Esophagus (tissue), 2 donors: ENCODE measurements around the gene USP14. TPM values are rescaled to one million over a fixed set of nuclear protein-coding genes. Genes with fewer than 3 reads are reported as not detected.

Source experiments
- H3K27ac ChIP-seq, 2 donors: one replicate each; pipeline ENCODE4 v1.5.1; 2013; ENCODE audit warnings: low read depth in 2 of 2, mild to moderate bottlenecking in 2 of 2, inconsistent platforms in 1 of 2, low read length in 1 of 2, moderate library complexity in 1 of 2
- H3K27me3 ChIP-seq, 2 donors: one replicate each; pipeline ENCODE4 v1.6.1; 2013; ENCODE audit warnings: low read length in 2 of 2, control low read depth in 1 of 2, mild to moderate bottlenecking in 1 of 2; ENCODE audit not compliant: insufficient read depth in 2 of 2, control insufficient read depth in 1 of 2
- H3K36me3 ChIP-seq, 2 donors: one replicate each; pipeline ENCODE4 v1.6.1; 2013; ENCODE audit warnings: low read length in 1 of 2; ENCODE audit not compliant: control insufficient read depth in 2 of 2, insufficient read depth in 2 of 2
- H3K4me1 ChIP-seq, 2 donors: one replicate each; pipeline ENCODE4 v1.6.1; 2013; ENCODE audit warnings: low read length in 1 of 2; ENCODE audit not compliant: control insufficient read depth in 2 of 2, insufficient read depth in 2 of 2
- H3K4me3 ChIP-seq, 2 donors: one replicate each; pipeline ENCODE4 v1.5.1; 2013; ENCODE audit warnings: low read length in 2 of 2, mild to moderate bottlenecking in 2 of 2, low read depth in 1 of 2, moderate library complexity in 1 of 2
- H3K9me3 ChIP-seq, 2 donors: one replicate each; pipeline ENCODE4 v1.6.1; 2013; ENCODE audit warnings: mild to moderate bottlenecking in 2 of 2, low read depth in 1 of 2, low read length in 1 of 2, moderate library complexity in 1 of 2; ENCODE audit not compliant: control insufficient read depth in 2 of 2, insufficient read depth in 1 of 2
- WGBS, 2 donors: extraction: QIAGEN DNeasy Blood & Tissue Kit; methylation state at CpG; one replicate each; pipeline ENCODE4 v1.1.7; 2013; 5-methylcytosine and 5-hydroxymethylcytosine counted together
- polyA plus RNA-seq, 2 donors: library from polyadenylated mRNA; stranded (reverse); fragments of 200-250 nt; gene quantifications; one replicate each; pipeline ENCODE4 v1.2.3, GENCODE V29; 2013
- donor health status: healthy with polysubstance abuse.
- donor health status: Bipolar disorder and iron deficiency.

Gene USP14
- polyA plus RNA-seq, 2 donors: 13.8 to 23.4 TPM

DNA sequence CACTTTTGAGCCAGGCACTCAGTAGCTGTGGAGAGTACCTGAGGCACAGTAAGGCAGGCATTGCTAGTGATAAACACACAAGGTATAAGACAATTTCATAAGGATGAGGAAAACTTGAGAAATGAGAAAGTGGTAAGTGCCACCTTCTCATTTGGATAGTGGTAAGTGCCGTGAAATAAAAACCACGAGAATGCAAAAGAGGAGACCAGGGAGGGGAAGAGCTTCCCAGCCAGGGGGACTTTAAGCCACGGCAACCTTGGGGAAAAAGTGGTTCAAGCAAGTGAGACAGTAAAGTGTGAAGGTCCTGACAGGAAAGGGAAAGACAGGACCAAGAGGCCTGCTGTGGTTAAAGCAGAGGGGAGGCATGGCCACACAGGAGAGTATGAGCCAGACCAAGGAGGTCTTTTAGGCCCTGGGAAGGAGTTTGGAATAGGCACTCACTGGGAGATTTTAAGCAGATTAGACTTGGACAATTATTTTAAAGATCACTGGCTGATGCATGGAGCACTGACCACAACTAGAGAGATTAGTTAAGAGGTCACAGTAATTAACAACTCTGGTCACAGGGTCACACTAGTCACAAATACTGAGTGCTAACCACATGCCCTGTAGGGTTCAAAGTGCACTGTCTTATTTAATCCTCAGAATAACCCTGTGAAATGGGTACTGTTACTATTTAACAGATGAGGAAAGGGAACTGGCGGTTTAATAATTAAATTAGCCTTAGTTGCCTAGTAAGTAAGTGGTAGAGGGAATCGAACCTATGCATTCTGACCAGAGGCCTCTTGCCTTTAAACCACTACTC lies 59.4 kb downstream of the USP14 start:
- Histone ChIP-seq H3K9me3 (no peaks in the 10 kb centered on the region), H3K27ac (no peak overlapping the region), H3K36me3 (peaks cover 5 to 10% of the 10 kb centered on the region in 2 donors), H3K4me3 (no peak overlapping the region), H3K27me3 (no peaks in the 10 kb centered on the region), H3K4me1 (no peaks in the 10 kb centered on the region)
- WGBS, 2 donors: 83 to 91% methylated on average over 5 of the region's 5 CpGs

DNA sequence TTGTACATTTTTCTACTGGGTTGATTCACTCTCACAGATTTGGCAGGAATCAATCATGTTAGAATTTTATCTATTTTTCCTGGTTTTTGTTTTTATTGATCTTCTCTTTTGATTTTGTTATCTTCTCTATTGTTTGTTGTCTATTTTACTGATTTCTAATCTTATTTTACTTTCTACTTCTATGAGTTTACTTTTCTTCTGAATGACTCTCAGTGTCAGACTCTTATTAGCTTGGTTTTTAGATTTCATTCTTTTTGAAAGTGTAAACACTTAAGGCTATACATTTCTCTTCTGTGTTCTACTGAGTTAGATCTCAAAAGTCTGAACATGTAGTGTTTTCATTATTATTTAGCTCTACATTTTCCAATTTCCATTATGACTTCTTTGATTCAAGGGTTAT lies 62.4 kb downstream of the USP14 start:
- H3K4me3 ChIP-seq: no peak overlapping the region
- H3K27ac ChIP-seq: no peak overlapping the region
- H3K36me3 ChIP-seq: peaks cover 2 to 4% of the 10 kb centered on the region in 2 donors
- no peaks in the 10 kb centered on the region for H3K4me1 ChIP-seq
- H3K27me3 ChIP-seq: no peaks in the 10 kb centered on the region
- no peaks in the 10 kb centered on the region for H3K9me3 ChIP-seq

DNA sequence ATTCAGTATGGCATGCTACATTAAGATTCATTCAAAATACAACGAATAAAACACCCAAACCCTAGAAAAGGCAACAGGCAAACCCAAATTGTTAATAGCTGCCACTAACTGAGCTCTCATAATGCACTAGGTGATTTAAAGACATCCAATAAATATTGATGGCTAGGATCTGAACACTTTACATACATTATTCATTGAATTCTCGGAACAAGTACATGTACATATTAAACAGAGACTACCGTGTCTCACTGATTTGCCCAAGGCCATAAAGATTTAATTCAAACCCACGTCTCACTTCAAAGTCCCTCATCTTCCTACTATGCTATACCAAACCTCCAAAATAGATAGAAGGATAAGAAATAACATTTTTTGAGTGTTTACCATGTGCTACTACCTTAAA lies 67.4 kb downstream of the USP14 start:
- Histone ChIP-seq H3K4me3 (no peak overlapping the region), H3K27ac (no peak overlapping the region), H3K9me3 (no peaks in the 10 kb centered on the region), H3K4me1 (no peaks in the 10 kb centered on the region), H3K36me3 (peaks cover 3 to 4% of the 10 kb centered on the region in 2 donors), H3K27me3 (no peaks in the 10 kb centered on the region)
- WGBS, 2 donors: 91 to 95% methylated on average over 4 of the region's 4 CpGs

DNA sequence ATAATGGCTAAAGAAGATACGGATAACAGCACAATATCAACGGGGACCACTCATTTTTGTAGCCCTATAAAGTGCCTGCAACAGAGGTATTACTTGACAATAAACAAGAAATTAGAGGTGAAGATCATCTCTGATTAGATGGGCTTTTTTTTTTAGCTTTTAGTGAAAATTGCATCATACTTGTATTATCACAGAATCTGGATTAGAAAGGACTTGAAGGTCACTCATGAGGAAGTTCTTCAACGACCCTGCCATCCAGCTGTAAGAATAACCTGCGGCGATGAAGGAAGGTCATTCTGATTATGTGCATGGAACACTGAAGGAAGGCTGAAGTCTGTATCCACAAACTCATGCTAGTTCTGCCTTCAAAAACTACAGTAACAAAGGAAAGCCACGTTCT lies 69.0 kb downstream of the USP14 start:
- 88 to 94% methylated on average over 6 of the region's 6 CpGs for WGBS, 2 donors
- H3K27me3 ChIP-seq: no peaks in the 10 kb centered on the region
- no peak overlapping the region for H3K27ac ChIP-seq
- peaks cover 3 to 4% of the 10 kb centered on the region in 2 donors for H3K36me3 ChIP-seq
- H3K4me3 ChIP-seq: no peak overlapping the region
- no peaks in the 10 kb centered on the region for H3K4me1 ChIP-seq
- H3K9me3 ChIP-seq: no peaks in the 10 kb centered on the region

- WGBS, 2 donors: 82 to 93% methylated on average over 4 of the region's 4 CpGs
- Histone ChIP-seq H3K9me3 (no peaks in the 10 kb centered on the region), H3K36me3 (peaks cover 3 to 4% of the 10 kb centered on the region in 2 donors), H3K4me3 (no peak overlapping the region), H3K4me1 (no peaks in the 10 kb centered on the region), H3K27me3 (no peaks in the 10 kb centered on the region), H3K27ac (no peak overlapping the region)
Measured at GRCh38 chr18:227902-228301, 69.5 kb downstream of the USP14 start.

DNA sequence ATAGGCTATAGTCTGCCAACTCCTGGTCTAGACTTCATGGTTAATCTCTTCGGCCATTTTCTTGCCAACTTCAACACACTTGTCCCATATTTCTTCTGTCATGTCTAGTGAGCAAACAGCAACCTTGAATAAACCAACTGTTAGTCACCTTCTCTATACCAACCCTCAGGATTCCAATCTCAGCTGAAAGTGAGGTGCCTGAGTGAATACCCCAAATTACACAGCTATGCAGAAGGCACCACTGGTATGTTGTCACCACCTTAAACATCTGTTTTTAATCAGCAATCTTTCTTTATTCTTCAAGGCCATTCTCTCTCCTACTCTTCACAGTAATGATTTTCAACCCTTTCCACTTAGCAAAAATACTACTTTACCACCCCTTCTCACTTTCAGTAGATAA lies 70.2 kb downstream of the USP14 start:
- peaks cover 3 to 4% of the 10 kb centered on the region in 2 donors for H3K36me3 ChIP-seq
- WGBS, 2 donors: 96 to 100% methylated on average over 1 of the region's 1 CpG
- no peaks in the 10 kb centered on the region for H3K27me3 ChIP-seq
- no peak overlapping the region for H3K27ac ChIP-seq
- H3K4me3 ChIP-seq: no peak overlapping the region
- no peaks in the 10 kb centered on the region for H3K9me3 ChIP-seq
- no peaks in the 10 kb centered on the region for H3K4me1 ChIP-seq

- no peaks in the 10 kb centered on the region for H3K27me3 ChIP-seq
- peaks cover 3 to 4% of the 10 kb centered on the region in 2 donors for H3K36me3 ChIP-seq
- 68 to 85% methylated on average over 1 of the region's 1 CpG for WGBS, 2 donors
- no peak overlapping the region for H3K27ac ChIP-seq
- no peaks in the 10 kb centered on the region for H3K9me3 ChIP-seq
- H3K4me3 ChIP-seq: no peak overlapping the region
- no peaks in the 10 kb centered on the region for H3K4me1 ChIP-seq
Measured at GRCh38 chr18:231563-231962, 73.2 kb downstream of the USP14 start.

DNA sequence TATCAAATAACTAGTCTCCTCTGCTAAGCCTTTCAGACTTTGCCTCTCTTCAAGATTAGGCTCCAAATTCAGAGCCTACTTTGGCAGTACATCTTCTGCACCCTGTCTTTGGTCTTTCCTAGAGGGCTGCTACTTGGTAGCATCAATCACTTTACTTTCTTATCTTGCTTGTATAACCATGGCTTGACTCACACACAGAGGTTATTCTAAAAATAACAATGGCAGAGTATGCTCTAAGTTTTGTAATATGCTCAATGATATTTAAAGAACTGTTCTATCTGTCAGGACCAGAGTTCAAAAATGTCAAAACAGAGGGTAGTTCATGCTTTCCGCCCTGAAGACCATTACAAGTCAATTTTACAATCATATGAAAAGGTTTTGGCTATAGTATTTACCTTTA lies 81.8 kb downstream of the USP14 start:
- Histone ChIP-seq H3K9me3 (no peaks in the 10 kb centered on the region), H3K36me3 (peaks cover 0 to 5% of the 10 kb centered on the region in 2 donors), H3K27ac (no peak overlapping the region), H3K4me1 (no peaks in the 10 kb centered on the region), H3K27me3 (no peaks in the 10 kb centered on the region), H3K4me3 (no peak overlapping the region)
- WGBS, 2 donors: 91 to 92% methylated on average over 1 of the region's 1 CpG

DNA sequence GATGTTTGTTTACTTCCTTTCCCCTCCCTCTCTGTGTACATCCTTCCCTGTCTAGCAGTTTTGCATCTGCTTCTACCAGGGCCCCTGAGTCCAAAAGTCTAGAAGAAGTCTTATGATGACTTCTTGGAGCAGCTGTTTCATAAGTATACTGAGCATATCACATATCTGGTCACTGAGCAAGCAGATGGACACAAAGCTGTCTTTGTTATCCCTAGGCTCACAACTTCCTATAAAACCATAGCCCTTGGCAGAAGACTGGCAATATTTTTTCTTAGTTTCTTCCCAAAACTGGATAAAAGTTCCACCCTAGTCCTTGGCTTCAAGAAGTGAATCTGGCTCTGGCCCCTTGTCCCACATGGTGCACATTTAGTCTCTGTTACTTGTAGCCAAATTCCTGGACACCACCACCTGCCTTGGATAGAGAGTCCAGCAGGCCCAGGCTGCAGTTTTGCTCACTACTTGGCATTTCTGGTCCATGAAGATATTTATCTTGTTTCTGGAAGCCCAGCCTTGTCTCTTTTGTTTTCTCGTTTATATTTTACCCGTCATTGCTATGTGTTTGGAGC lies 87.0 kb downstream of the USP14 start:
- no peak overlapping the region for H3K4me3 ChIP-seq
- H3K36me3 ChIP-seq: peaks cover 6 to 8% of the 10 kb centered on the region in 2 donors
- H3K27ac ChIP-seq: no peak overlapping the region
- H3K4me1 ChIP-seq: no peaks in the 10 kb centered on the region
- 92 to 93% methylated on average over 2 of the region's 2 CpGs for WGBS, 2 donors
- no peaks in the 10 kb centered on the region for H3K27me3 ChIP-seq
- H3K9me3 ChIP-seq: no peaks in the 10 kb centered on the region

- Histone ChIP-seq H3K27ac (no peak overlapping the region), H3K36me3 (peaks cover 6 to 8% of the 10 kb centered on the region in 2 donors), H3K4me3 (no peak overlapping the region), H3K9me3 (no peaks in the 10 kb centered on the region), H3K27me3 (no peaks in the 10 kb centered on the region), H3K4me1 (no peaks in the 10 kb centered on the region)
- WGBS, 2 donors: 93 to 98% methylated on average over 4 of the region's 4 CpGs
Measured at GRCh38 chr18:248053-248452, 89.7 kb downstream of the USP14 start.
